HFFc6 (cell line): ENCODE measurements around the gene TMEM115. TPM values are rescaled to one million over a fixed set of nuclear protein-coding genes. Genes with fewer than 3 reads are reported as not detected.
"Not testable (repeated sequence)": the region's sequence is repeated elsewhere in the genome, so short reads cannot be mapped to it uniquely, and the experiment has no call there.

Source experiments
- DNase-seq: peaks from one replicate; pipeline ENCODE4 v3.0.0-alpha.2; 2018
- H3K27ac Mint-ChIP-seq: 2 replicates; pipeline ENCODE4 v1.8.0; 2020; ENCODE audit warnings: mild to moderate bottlenecking, mixed read lengths
- H3K27me3 Mint-ChIP-seq: 2 replicates; pipeline ENCODE4 v1.8.0; 2021; ENCODE audit warnings: mild to moderate bottlenecking, moderate library complexity, mixed read lengths; ENCODE audit not compliant: insufficient read depth
- H3K36me3 Mint-ChIP-seq: 2 replicates; pipeline ENCODE4 v1.8.0; 2021; ENCODE audit warnings: low read depth, mixed read lengths
- H3K4me1 Mint-ChIP-seq: 2 replicates; pipeline ENCODE4 v1.8.0; 2020; ENCODE audit warnings: low read depth, mixed read lengths
- H3K4me3 Mint-ChIP-seq: 2 replicates; pipeline ENCODE4 v1.8.0; 2020; ENCODE audit warnings: mild to moderate bottlenecking, moderate library complexity, mixed read lengths
- H3K9me3 Mint-ChIP-seq: 2 replicates; pipeline ENCODE4 v1.8.0; 2020; ENCODE audit warnings: mild to moderate bottlenecking, mixed read lengths
- CTCF ChIP-seq: fragments of 200-600 bp; sonication (generic); IDR thresholded peaks from 2 replicates; pipeline ENCODE4 v1.5.0; 2021; ENCODE audit warnings: antibody characterized with exemption, mild to moderate bottlenecking
- total RNA-seq, 6 experiments: library from RNA; stranded (reverse); fragmentation: NEBNext Ultra II Directional; extraction: Animal tissue kit (Norgen Biotek cat#: 25700); gene quantifications; 2 replicates in 1 of 6; 3 replicates in 5 of 6; pipeline ENCODE4 v1.2.3, GENCODE V29; 2021

Gene TMEM115
- total RNA-seq, 6 experiments from 2014 or later, result 51.7 to 65.7 (median 54.4) TPM

DNA sequence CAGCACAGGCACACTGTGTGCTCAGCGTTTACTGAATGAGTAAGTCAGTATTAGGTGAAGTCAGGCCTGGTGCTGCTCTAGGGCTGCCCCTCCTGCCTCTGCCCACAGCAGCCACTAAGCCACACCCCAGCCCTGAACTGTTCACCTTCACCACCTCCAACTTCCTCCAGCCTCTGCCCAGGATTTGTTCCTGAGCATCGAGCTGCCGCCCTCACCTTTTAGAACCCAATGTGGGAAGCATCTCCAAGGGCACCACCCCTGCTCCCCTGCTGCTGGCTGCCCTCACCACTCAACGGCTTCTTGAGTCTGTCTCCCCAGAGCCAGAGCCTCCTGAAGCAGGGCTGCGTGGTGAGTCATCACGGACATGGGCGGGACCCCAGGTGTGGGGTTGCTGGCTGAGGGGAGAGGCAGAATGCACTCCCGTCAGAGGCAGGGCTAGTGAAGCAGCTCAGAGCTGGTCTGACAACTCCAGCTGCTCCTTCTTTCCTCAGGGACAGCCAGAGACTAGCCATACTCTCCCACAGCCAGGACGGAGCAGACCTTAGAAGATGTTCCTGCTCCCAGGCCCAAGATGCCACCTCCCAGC lies 42.6 kb downstream of the TMEM115 start:
- H3K27ac Mint-ChIP-seq, result no peak overlapping the region; the same call in 1 of the 2 replicates
- no peaks in the 10 kb centered on the region for H3K9me3 Mint-ChIP-seq
- DNase-seq, result no peak
- peaks cover 12% of the 10 kb centered on the region for H3K36me3 Mint-ChIP-seq
- H3K4me1 Mint-ChIP-seq, result peaks cover 28% of the 10 kb centered on the region
- TF ChIP-seq CTCF, result no peak
- H3K4me3 Mint-ChIP-seq, result no peak overlapping the region
- peaks cover 2% of the 10 kb centered on the region for H3K27me3 Mint-ChIP-seq

- no peak for DNase-seq
- peaks cover 20% of the 10 kb centered on the region for H3K4me1 Mint-ChIP-seq
- 0 out of 2 replicates have a peak, but pooled peaks cover 2% of the 10 kb centered on the region for H3K9me3 Mint-ChIP-seq
- no peak overlapping the region for H3K27ac Mint-ChIP-seq
- no peak overlapping the region for H3K4me3 Mint-ChIP-seq
- no peaks in the 10 kb centered on the region; the same call in 1 of the 2 replicates for H3K27me3 Mint-ChIP-seq
- peaks cover 12% of the 10 kb centered on the region for H3K36me3 Mint-ChIP-seq
- no peak for TF ChIP-seq CTCF
Measured at GRCh38 chr3:50314816-50315215, 44.5 kb downstream of the TMEM115 start.

- Mint-ChIP-seq H3K9me3 (0 out of 2 replicates have a peak, but pooled peaks cover 5% of the 10 kb centered on the region), H3K27ac (no peak overlapping the region; the same call in 1 of the 2 replicates), H3K36me3 (peaks cover 12% of the 10 kb centered on the region), H3K4me1 (peaks cover 18% of the 10 kb centered on the region), H3K27me3 (no peaks in the 10 kb centered on the region; the same call in 1 of the 2 replicates), H3K4me3 (no peak overlapping the region)
- TF ChIP-seq CTCF, result no peak
- DNase-seq, result no peak
Measured at GRCh38 chr3:50314342-50314741, 45.0 kb downstream of the TMEM115 start.

DNA sequence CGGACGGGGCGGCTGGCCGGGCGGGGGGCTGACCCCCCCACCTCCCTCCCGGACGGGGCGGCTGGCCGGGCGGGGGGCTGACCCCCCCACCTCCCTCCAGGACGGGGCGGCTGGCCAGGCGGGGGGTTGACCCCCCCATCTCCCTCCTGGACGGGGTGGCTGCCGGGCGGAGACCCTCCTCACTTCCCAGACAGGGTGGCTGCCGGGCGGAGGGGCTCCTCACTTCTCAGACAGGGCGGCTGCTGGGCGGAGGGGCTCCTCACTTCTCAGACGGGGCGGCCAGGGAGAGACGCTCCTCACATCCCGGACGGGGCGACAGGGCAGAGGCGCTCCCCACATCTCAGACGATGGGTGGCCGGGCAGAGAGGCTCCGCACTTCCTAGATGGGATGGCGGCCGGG lies 47.3 kb downstream of the TMEM115 start:
- Mint-ChIP-seq H3K36me3 (peaks cover 12% of the 10 kb centered on the region), H3K4me1 (peaks cover 15% of the 10 kb centered on the region)
- H3K4me3 Mint-ChIP-seq, DNase-seq, H3K9me3 Mint-ChIP-seq, H3K27ac Mint-ChIP-seq, H3K27me3 Mint-ChIP-seq: not testable (repeated sequence)

Other genes with a start within 250 kb of the TMEM115 start
- 10 to 100 TPM; 20.5 to 35.6 (median 22.8) TPM for gene SEMA3F, start 204.2 kb downstream of the TMEM115 start, total RNA-seq
- gene GNAT1, start 167.9 kb downstream of the TMEM115 start, total RNA-seq, result not detected
- under 1 TPM in 2 of 6 experiments, not detected in 4; 0.16 to 0.24 TPM for gene SLC38A3, start 154.2 kb downstream of the TMEM115 start, total RNA-seq
- 100 to 1,000 TPM; 532 to 617 (median 582) TPM for gene GNAI2, start 123.3 kb downstream of the TMEM115 start, total RNA-seq
- 10 to 100 TPM; 14.5 to 26.6 (median 24.7) TPM for gene SEMA3B, start 90.4 kb downstream of the TMEM115 start, total RNA-seq
- gene LSMEM2, start 80.4 kb downstream of the TMEM115 start, total RNA-seq, result under 1 TPM in 2 of 6 experiments, not detected in 4; 0.11 to 0.13 TPM
- gene IFRD2, start 67.1 kb downstream of the TMEM115 start, total RNA-seq, result 100 to 1,000 TPM in 1 of 6 experiments, 10 to 100 TPM in 5; 71.2 to 102 (median 74.6) TPM
- gene HYAL3, start 60.1 kb downstream of the TMEM115 start, total RNA-seq, result 1 to 10 TPM; 4.7 to 8.3 (median 5.8) TPM
- 10 to 100 TPM in 5 of 6 experiments, 1 to 10 TPM in 1; 8.5 to 13.4 (median 10.7) TPM for gene NAA80, start 60.1 kb downstream of the TMEM115 start, total RNA-seq
- gene HYAL1, start 55.9 kb downstream of the TMEM115 start, total RNA-seq, result under 1 TPM in 5 of 6 experiments, not detected in 1; 0.19 to 0.38 (median 0.23) TPM
- gene HYAL2, start 36.8 kb downstream of the TMEM115 start, total RNA-seq, result 10 to 100 TPM; 39.4 to 54.9 (median 47.6) TPM
- gene TUSC2, start 31.3 kb downstream of the TMEM115 start, total RNA-seq, result 10 to 100 TPM; 23.9 to 34.2 (median 26.8) TPM
- gene RASSF1, start 18.7 kb downstream of the TMEM115 start, total RNA-seq, result 10 to 100 TPM; 30.9 to 37.0 (median 34.1) TPM
- gene ZMYND10, start 13.8 kb downstream of the TMEM115 start, total RNA-seq, result 1 to 10 TPM in 2 of 6 experiments, under 1 TPM in 3, not detected in 1; 0.78 to 1.3 (median 0.83) TPM
- 10 to 100 TPM; 12.3 to 18.7 (median 17.4) TPM for gene NPRL2, start 8.7 kb downstream of the TMEM115 start, total RNA-seq
- gene CYB561D2, start 8.7 kb downstream of the TMEM115 start, total RNA-seq, result 10 to 100 TPM; 20.5 to 25.2 (median 24.0) TPM
- gene CACNA2D2, start 144.1 kb upstream of the TMEM115 start, total RNA-seq, result under 1 TPM in 1 of 6 experiments, not detected in 5; 0.09 TPM
- gene C3orf18, start 208.2 kb upstream of the TMEM115 start, total RNA-seq, result 10 to 100 TPM; 12.9 to 15.5 (median 14.2) TPM
- 10 to 100 TPM; 17.9 to 20.7 (median 19.2) TPM for gene HEMK1, start 210.0 kb upstream of the TMEM115 start, total RNA-seq